SK-N-SH treated with all-trans-retinoic acid at 6 μM for 48 hours (cell line): ENCODE data around the gene SMAD6.

Source experiments
- ATAC-seq: fragments of 200-7000 bp; cut with Tn5 transposase; 3 replicates; pipeline ENCODE4 v1.9.1; 2020; ENCODE audit warnings: mild to moderate bottlenecking, moderate library complexity
- ARNTL ChIP-seq: fragments of 450-650 bp; formaldehyde crosslinking; IDR thresholded peaks from 2 replicates; pipeline ENCODE4 v1.5.0; 2020; ENCODE audit warnings: low read depth, mild to moderate bottlenecking, moderate library complexity, borderline replicate concordance
- BACH2 ChIP-seq: fragments of 250-450 bp; sonication (Bioruptor Pico); IDR thresholded peaks from 2 replicates; pipeline ENCODE4 v1.9.0; 2021; ENCODE audit warnings: mild to moderate bottlenecking, borderline replicate concordance
- CSDC2 ChIP-seq: fragments of 250-450 bp; sonication (Bioruptor Pico); IDR thresholded peaks from 2 replicates; pipeline ENCODE4 v1.5.0; 2020; ENCODE audit warnings: mild to moderate bottlenecking, moderate library complexity
- ESRRG ChIP-seq: fragments of 250-450 bp; sonication (Bioruptor Pico); IDR thresholded peaks from 2 replicates; pipeline ENCODE4 v1.6.1; 2021; ENCODE audit warnings: mild to moderate bottlenecking
- GLIS3 ChIP-seq: fragments of 250-450 bp; sonication (Bioruptor Pico); IDR thresholded peaks from 2 replicates; pipeline ENCODE4 v1.5.0; 2020; ENCODE audit warnings: mild to moderate bottlenecking, moderate library complexity
- ISL1 ChIP-seq: fragments of 250-450 bp; sonication (Bioruptor Pico); IDR thresholded peaks from 2 replicates; pipeline ENCODE4 v2.1.2; 2022; ENCODE audit warnings: mild to moderate bottlenecking, moderate library complexity
- OSR1 ChIP-seq: fragments of 250-450 bp; sonication (Bioruptor Pico); IDR thresholded peaks from 2 replicates; pipeline ENCODE4 v1.8.0; 2022; ENCODE audit warnings: moderate library complexity, mild to moderate bottlenecking, inconsistent platforms
- RARB ChIP-seq: fragments of 250-450 bp; sonication (Bioruptor Pico); IDR thresholded peaks from 2 replicates; pipeline ENCODE4 v1.8.0; 2021; ENCODE audit warnings: mild to moderate bottlenecking, moderate library complexity
- TCF4 ChIP-seq: fragments of 250-450 bp; sonication (Bioruptor Pico); IDR thresholded peaks from 2 replicates; pipeline ENCODE4 v1.8.0; 2021; ENCODE audit warnings: mild to moderate bottlenecking, moderate library complexity, borderline replicate concordance
- TOX ChIP-seq: fragments of 250-450 bp; sonication (Bioruptor Pico); IDR thresholded peaks from 2 replicates; pipeline ENCODE4 v1.8.0; 2021; ENCODE audit warnings: mild to moderate bottlenecking, moderate library complexity, borderline replicate concordance
- ZC3H10 ChIP-seq: fragments of 250-450 bp; sonication (Bioruptor Pico); IDR thresholded peaks from 2 replicates; pipeline ENCODE4 v1.5.1; 2021; ENCODE audit warnings: mild to moderate bottlenecking, moderate library complexity
- ZFP3 ChIP-seq: fragments of 250-450 bp; sonication (Bioruptor Pico); IDR thresholded peaks from 2 replicates; pipeline ENCODE4 v1.5.0; 2020; ENCODE audit warnings: mild to moderate bottlenecking, moderate library complexity
- ZFP30 ChIP-seq: fragments of 450-650 bp; formaldehyde crosslinking; IDR thresholded peaks from 2 replicates; pipeline ENCODE4 v1.5.0; 2022; ENCODE audit warnings: mild to moderate bottlenecking, moderate library complexity
- ZNF70 ChIP-seq: fragments of 450-650 bp; formaldehyde crosslinking; IDR thresholded peaks from 2 replicates; pipeline ENCODE4 v1.5.0; 2020; ENCODE audit warnings: mild to moderate bottlenecking, moderate library complexity
- ZNF8 ChIP-seq: fragments of 450-650 bp; formaldehyde crosslinking; IDR thresholded peaks from 2 replicates; pipeline ENCODE4 v1.5.0; 2020; ENCODE audit warnings: mild to moderate bottlenecking, moderate library complexity
- TF ChIP-seq, protein P1 (sequence below): fragments of 250-450 bp; sonication (Bioruptor Pico); IDR thresholded peaks from 2 replicates; pipeline ENCODE4 v1.5.1; 2020; ENCODE audit warnings: low read depth, mild to moderate bottlenecking, moderate library complexity
- TF ChIP-seq, protein P2 (sequence below): fragments of 250-450 bp; sonication (Bioruptor Pico); IDR thresholded peaks from 2 replicates; pipeline ENCODE4 v1.8.0; 2021; ENCODE audit warnings: low read depth, mild to moderate bottlenecking, moderate library complexity, borderline replicate concordance
- TF ChIP-seq, protein P3 (sequence below): fragments of 250-450 bp; sonication (Bioruptor Pico); IDR thresholded peaks from 2 replicates; pipeline ENCODE4 v1.5.1; 2021; ENCODE audit warnings: mild to moderate bottlenecking, moderate library complexity
- TF ChIP-seq, protein P4 (sequence below): fragments of 250-450 bp; sonication (Bioruptor Pico); IDR thresholded peaks from 2 replicates; pipeline ENCODE4 v1.8.0; 2020; ENCODE audit warnings: mild to moderate bottlenecking, moderate library complexity, borderline replicate concordance

Gene SMAD6

DNA sequence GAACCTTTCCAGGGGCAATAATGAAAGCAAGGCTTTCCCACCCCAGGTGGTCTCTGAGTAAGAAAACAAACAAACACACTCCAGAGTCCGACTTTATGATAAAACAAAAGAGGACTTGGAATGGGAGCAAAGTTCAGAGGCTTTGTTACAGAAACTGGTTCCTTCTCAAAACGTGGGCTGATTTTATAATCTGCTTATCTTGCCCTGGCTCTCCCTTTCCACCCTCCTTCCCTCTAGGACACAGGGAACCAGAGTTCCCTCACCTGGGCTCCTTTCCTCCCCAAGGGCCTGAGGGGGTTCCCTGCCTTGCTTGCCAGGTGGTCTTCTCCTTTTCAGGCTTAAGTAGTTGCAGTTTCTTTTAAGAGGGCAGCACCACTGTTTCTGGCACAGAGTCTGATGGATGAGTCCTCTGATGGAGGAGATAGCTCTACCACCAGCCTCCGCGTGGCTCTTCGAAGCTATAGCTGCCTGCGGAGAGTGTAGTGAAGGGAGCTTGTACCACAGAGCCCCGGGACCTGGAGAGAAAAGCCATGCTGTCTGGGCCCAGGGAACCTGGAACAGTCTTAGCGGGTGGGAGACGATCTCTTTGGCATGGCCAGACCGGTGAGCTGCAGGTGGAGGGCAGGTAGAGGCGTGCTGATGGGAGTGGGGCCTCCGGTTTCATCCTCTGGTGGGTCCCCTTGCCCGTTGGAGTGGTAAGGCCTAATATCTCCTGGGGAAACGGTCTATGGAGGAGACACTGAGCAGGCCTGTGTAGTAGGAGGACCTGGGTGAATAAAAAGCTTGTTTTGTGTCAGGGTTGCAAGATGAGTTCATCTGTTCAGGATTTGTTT is 68.7 kb downstream of the SMAD6 start:
- TF ChIP-seq BACH2 (CRISPR knock-in tag) (no peak), TOX (CRISPR knock-in tag) (no peak), ARNTL (CRISPR knock-in tag) (no peak), OSR1 (CRISPR knock-in tag) (no peak), ZFP3 (no peak), ZNF70 (no peak), ESRRG (CRISPR knock-in tag) (no peak), GLIS3 (CRISPR knock-in tag) (no peak), TCF4 (CRISPR knock-in tag) (no peak), ISL1 (CRISPR knock-in tag) (no peak), ZFP30 (no peak), RARB (CRISPR knock-in tag) (no peak), ZNF8 (CRISPR knock-in tag) (no peak), ZC3H10 (CRISPR knock-in tag) (no peak)
- TF ChIP-seq, protein P1, sequence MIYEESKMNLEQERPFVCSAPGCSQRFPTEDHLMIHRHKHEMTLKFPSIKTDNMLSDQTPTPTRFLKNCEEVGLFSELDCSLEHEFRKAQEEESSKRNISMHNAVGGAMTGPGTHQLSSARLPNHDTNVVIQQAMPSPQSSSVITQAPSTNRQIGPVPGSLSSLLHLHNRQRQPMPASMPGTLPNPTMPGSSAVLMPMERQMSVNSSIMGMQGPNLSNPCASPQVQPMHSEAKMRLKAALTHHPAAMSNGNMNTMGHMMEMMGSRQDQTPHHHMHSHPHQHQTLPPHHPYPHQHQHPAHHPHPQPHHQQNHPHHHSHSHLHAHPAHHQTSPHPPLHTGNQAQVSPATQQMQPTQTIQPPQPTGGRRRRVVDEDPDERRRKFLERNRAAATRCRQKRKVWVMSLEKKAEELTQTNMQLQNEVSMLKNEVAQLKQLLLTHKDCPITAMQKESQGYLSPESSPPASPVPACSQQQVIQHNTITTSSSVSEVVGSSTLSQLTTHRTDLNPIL (CRISPR knock-in tag): no peak
- TF ChIP-seq, protein P2, sequence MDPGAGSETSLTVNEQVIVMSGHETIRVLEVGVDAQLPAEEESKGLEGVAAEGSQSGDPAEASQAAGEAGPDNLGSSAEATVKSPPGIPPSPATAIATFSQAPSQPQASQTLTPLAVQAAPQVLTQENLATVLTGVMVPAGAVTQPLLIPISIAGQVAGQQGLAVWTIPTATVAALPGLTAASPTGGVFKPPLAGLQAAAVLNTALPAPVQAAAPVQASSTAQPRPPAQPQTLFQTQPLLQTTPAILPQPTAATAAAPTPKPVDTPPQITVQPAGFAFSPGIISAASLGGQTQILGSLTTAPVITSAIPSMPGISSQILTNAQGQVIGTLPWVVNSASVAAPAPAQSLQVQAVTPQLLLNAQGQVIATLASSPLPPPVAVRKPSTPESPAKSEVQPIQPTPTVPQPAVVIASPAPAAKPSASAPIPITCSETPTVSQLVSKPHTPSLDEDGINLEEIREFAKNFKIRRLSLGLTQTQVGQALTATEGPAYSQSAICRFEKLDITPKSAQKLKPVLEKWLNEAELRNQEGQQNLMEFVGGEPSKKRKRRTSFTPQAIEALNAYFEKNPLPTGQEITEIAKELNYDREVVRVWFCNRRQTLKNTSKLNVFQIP (CRISPR knock-in tag): no peak
- TF ChIP-seq, protein P3, sequence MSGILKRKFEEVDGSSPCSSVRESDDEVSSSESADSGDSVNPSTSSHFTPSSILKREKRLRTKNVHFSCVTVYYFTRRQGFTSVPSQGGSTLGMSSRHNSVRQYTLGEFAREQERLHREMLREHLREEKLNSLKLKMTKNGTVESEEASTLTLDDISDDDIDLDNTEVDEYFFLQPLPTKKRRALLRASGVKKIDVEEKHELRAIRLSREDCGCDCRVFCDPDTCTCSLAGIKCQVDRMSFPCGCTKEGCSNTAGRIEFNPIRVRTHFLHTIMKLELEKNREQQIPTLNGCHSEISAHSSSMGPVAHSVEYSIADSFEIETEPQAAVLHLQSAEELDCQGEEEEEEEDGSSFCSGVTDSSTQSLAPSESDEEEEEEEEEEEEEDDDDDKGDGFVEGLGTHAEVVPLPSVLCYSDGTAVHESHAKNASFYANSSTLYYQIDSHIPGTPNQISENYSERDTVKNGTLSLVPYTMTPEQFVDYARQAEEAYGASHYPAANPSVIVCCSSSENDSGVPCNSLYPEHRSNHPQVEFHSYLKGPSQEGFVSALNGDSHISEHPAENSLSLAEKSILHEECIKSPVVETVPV (CRISPR knock-in tag): no peak
- TF ChIP-seq, all 23 proteins: peak for 0
- no peak for ATAC-seq

DNA sequence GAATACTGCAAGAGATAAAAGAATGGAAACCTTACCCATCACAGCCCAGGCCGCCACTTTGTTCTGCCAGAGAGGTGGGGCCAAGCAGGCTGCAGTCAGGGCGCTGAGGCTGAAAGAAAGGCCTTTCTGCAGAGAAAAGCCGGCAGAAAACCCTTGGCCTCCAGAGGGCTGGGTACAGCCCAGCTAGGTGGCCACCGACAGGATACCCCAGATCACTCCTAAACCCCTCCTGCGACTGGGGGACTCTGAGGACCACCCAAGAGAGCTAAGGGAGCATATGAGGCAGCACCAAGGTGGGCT is 69.3 kb downstream of the SMAD6 start:
- ATAC-seq: no peak
- TF ChIP-seq TCF4 (CRISPR knock-in tag): no peak

DNA sequence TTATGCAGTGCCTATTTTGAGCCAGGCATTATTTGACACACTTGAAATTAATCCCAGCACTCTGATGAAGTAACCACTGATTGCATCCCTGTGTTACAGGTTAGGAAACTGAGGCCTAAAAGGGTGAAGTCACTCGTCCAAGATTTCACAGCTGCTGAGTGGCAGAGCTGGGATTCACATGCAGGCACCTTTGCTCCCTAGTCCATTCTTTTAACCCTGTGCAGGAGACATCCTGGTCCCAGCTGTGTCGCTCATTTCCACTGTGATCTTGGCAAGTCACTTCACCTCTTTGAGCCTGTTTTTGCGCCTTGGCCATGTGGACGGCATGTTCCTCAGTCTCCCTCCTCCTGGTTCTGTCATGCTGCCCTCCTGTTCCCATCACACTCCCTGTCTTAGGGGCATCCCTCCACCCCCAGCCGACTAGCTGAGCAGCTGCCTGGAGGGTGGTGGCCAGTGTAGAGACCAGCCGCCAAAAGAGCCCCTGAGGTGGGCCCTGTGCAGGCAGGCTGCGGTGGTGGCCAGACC is 70.6 kb downstream of the SMAD6 start:
- TF ChIP-seq, protein P4, sequence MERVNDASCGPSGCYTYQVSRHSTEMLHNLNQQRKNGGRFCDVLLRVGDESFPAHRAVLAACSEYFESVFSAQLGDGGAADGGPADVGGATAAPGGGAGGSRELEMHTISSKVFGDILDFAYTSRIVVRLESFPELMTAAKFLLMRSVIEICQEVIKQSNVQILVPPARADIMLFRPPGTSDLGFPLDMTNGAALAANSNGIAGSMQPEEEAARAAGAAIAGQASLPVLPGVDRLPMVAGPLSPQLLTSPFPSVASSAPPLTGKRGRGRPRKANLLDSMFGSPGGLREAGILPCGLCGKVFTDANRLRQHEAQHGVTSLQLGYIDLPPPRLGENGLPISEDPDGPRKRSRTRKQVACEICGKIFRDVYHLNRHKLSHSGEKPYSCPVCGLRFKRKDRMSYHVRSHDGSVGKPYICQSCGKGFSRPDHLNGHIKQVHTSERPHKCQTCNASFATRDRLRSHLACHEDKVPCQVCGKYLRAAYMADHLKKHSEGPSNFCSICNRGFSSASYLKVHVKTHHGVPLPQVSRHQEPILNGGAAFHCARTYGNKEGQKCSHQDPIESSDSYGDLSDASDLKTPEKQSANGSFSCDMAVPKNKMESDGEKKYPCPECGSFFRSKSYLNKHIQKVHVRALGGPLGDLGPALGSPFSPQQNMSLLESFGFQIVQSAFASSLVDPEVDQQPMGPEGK (CRISPR knock-in tag): no peak
- TF ChIP-seq GLIS3 (CRISPR knock-in tag) (no peak), ISL1 (CRISPR knock-in tag) (no peak), CSDC2 (CRISPR knock-in tag) (no peak), ZC3H10 (CRISPR knock-in tag) (no peak), ESRRG (CRISPR knock-in tag) (no peak), BACH2 (CRISPR knock-in tag) (no peak), OSR1 (CRISPR knock-in tag) (no peak), ARNTL (CRISPR knock-in tag) (no peak), ZNF8 (CRISPR knock-in tag) (no peak), ZFP30 (no peak)
- TF ChIP-seq, protein P3 (CRISPR knock-in tag): no peak
- ATAC-seq: no peak
